Activated CD8-positive, alpha-beta memory T cell treated with anti-CD3 and anti-CD28 coated beads, Interleukin-2, amount 50 U/mL, for 4 hours (primary cell): ENCODE results near the gene TPST2.

ENCODE experiments used
- DNase-seq: peaks from one replicate; pipeline ENCODE4 v3.0.0-alpha.2; 2020

TPST2 gene

GRCh38 chr22:26610072-26610958, 20.4 kb upstream of the TPST2 start:
- peak; percentile 24 for DNase-seq

GRCh38 chr22:26609287-26609686, 19.4 kb upstream of the TPST2 start:
- DNase-seq = no peak

- no peak for DNase-seq
These were observed 18.2 kb upstream of the TPST2 start for GRCh38 chr22:26608129-26608528.

- DNase-seq = no peak
These were observed 16.7 kb upstream of the TPST2 start for GRCh38 chr22:26606611-26607010.

GRCh38 chr22:26604368-26604767, 14.4 kb upstream of the TPST2 start:
- DNase-seq = no peak

GRCh38 chr22:26602127-26602526, 12.2 kb upstream of the TPST2 start:
- DNase-seq = no peak

- DNase-seq = no peak
These were observed 11.8 kb upstream of the TPST2 start for GRCh38 chr22:26601726-26602125.

- no peak for DNase-seq
These were observed 9.6 kb upstream of the TPST2 start for GRCh38 chr22:26599505-26599904.

- DNase-seq = no peak
These were observed 7.5 kb upstream of the TPST2 start for GRCh38 chr22:26597480-26597879.

- DNase-seq = peak; percentile 35
These were observed 7.1 kb upstream of the TPST2 start for GRCh38 chr22:26597026-26597425.

GRCh38 chr22:26593763-26594162, 3.8 kb upstream of the TPST2 start:
- no peak for DNase-seq

GRCh38 chr22:26592421-26592891, 2.5 kb upstream of the TPST2 start:
- peak; percentile 27 for DNase-seq

- DNase-seq = peak; percentile 56
These were observed 526 bp downstream of the TPST2 start for GRCh38 chr22:26589367-26589844.

GRCh38 chr22:26588729-26589366, 1.1 kb downstream of the TPST2 start:
- DNase-seq = no peak

- DNase-seq = no peak
These were observed 1.8 kb downstream of the TPST2 start for GRCh38 chr22:26587991-26588613.

GRCh38 chr22:26586556-26587325, 3.2 kb downstream of the TPST2 start:
- DNase-seq = no peak

GRCh38 chr22:26585104-26585790, 4.7 kb downstream of the TPST2 start:
- no peak for DNase-seq

GRCh38 chr22:26584010-26584409, 5.9 kb downstream of the TPST2 start:
- no peak for DNase-seq

- DNase-seq = no peak
These were observed 8.2 kb downstream of the TPST2 start for GRCh38 chr22:26581633-26582168.

GRCh38 chr22:26581026-26581425, 8.9 kb downstream of the TPST2 start:
- no peak for DNase-seq

GRCh38 chr22:26580240-26580962, 9.5 kb downstream of the TPST2 start:
- no peak for DNase-seq
